CD4-positive, alpha-beta memory T cell (primary cell): ENCODE data around the gene ZNF335. TPM values are rescaled to one million over a fixed set of nuclear protein-coding genes. Genes with fewer than 3 reads are reported as not detected.

Source experiments
- CTCF ChIA-PET: fragments of 350-600 bp; sonication (Branson Sonifier 250); formaldehyde crosslinking; loops from one replicate; lab custom pipeline; 2021; ENCODE audit warnings: inconsistent platforms; ENCODE audit not compliant: partially characterized antibody; lab: Charles Lee
- POLR2A ChIA-PET: fragments of 350-600 bp; sonication (Branson Sonifier 250); formaldehyde crosslinking; loops from one replicate; lab custom pipeline; 2021; ENCODE audit not compliant: partially characterized antibody; lab: Charles Lee
- DNase-seq, 5 donors: peaks; one replicate each; pipeline versions ENCODE4 v3.0.0 to v3.0.0-alpha.2; 2020 to 2022; ENCODE audit warnings: mixed read lengths in 1 of 5
- H3K27ac ChIP-seq: one replicate; pipeline ENCODE4 v1.7.0; 2013; ENCODE audit warnings: low read depth, low read length
- H3K27me3 ChIP-seq: 2 replicates; pipeline ENCODE4 v1.7.0; 2013; ENCODE audit warnings: mild to moderate bottlenecking, low read length, moderate library complexity; ENCODE audit not compliant: insufficient read depth
- H3K36me3 ChIP-seq: 2 replicates; pipeline ENCODE4 v1.7.0; 2013; ENCODE audit warnings: mild to moderate bottlenecking, low read length, moderate library complexity; ENCODE audit not compliant: insufficient read depth
- H3K4me1 ChIP-seq: 2 replicates; pipeline ENCODE4 v1.7.0; 2013; ENCODE audit warnings: mild to moderate bottlenecking, low read length, moderate library complexity; ENCODE audit not compliant: insufficient read depth
- H3K4me3 ChIP-seq, 2 donors: one replicate each; pipeline ENCODE4 v1.7.0; 2013; ENCODE audit warnings: low read length in 2 of 2, mild to moderate bottlenecking in 1 of 2
- H3K9me3 ChIP-seq, 2 donors: one replicate each; pipeline ENCODE4 v1.7.0; 2013; ENCODE audit warnings: low read length in 2 of 2, control low read depth in 1 of 2; ENCODE audit not compliant: control insufficient read depth in 1 of 2
- H3K27ac Mint-ChIP-seq, 7 donors: one replicate each; pipeline ENCODE4 v1.8.0; 2020 to 2021; ENCODE audit warnings: mixed read lengths in 7 of 7, mild to moderate bottlenecking in 6 of 7, inconsistent platforms in 3 of 7, moderate library complexity in 3 of 7
- H3K27me3 Mint-ChIP-seq, 2 donors: one replicate each; pipeline ENCODE4 v1.8.0; 2020 to 2021; ENCODE audit warnings: mixed read lengths in 2 of 2
- H3K36me3 Mint-ChIP-seq, 2 donors: one replicate each; pipeline ENCODE4 v1.8.0; 2020 to 2021; ENCODE audit warnings: mixed read lengths in 2 of 2, inconsistent platforms in 1 of 2, mild to moderate bottlenecking in 1 of 2
- H3K4me1 Mint-ChIP-seq, 4 donors: one replicate each; pipeline ENCODE4 v1.8.0; 2020 to 2021; ENCODE audit warnings: mixed read lengths in 4 of 4, mild to moderate bottlenecking in 1 of 4
- H3K4me3 Mint-ChIP-seq, 8 donors: one replicate each; pipeline ENCODE4 v1.8.0; 2020 to 2021; ENCODE audit warnings: mixed read lengths in 8 of 8, mild to moderate bottlenecking in 7 of 8, moderate library complexity in 6 of 8, inconsistent platforms in 3 of 8
- H3K9me3 Mint-ChIP-seq, 8 donors: one replicate each; pipeline ENCODE4 v1.8.0; 2020 to 2021; ENCODE audit warnings: mixed read lengths in 8 of 8, mild to moderate bottlenecking in 5 of 8, inconsistent platforms in 3 of 8, moderate library complexity in 1 of 8
- intact Hi-C: fragments of 100-400 bp; cut with micrococcal nuclease; formaldehyde crosslinking; loops from one replicate; pipeline ENCODE4 v1.15.1; 2023
- polyA plus RNA-seq, 2 donors: library from polyadenylated mRNA; unstranded; fragments of 300-500 nt; fragmentation: Illumina TruSeq; gene quantifications; one replicate each; pipeline ENCODE4 v1.2.3, GENCODE V29; 2021
- total RNA-seq, 2 experiments: library from RNA; stranded (reverse); gene quantifications; one replicate each; pipeline ENCODE4 v1.2.3, GENCODE V29; 2021

ZNF335 gene, protein sequence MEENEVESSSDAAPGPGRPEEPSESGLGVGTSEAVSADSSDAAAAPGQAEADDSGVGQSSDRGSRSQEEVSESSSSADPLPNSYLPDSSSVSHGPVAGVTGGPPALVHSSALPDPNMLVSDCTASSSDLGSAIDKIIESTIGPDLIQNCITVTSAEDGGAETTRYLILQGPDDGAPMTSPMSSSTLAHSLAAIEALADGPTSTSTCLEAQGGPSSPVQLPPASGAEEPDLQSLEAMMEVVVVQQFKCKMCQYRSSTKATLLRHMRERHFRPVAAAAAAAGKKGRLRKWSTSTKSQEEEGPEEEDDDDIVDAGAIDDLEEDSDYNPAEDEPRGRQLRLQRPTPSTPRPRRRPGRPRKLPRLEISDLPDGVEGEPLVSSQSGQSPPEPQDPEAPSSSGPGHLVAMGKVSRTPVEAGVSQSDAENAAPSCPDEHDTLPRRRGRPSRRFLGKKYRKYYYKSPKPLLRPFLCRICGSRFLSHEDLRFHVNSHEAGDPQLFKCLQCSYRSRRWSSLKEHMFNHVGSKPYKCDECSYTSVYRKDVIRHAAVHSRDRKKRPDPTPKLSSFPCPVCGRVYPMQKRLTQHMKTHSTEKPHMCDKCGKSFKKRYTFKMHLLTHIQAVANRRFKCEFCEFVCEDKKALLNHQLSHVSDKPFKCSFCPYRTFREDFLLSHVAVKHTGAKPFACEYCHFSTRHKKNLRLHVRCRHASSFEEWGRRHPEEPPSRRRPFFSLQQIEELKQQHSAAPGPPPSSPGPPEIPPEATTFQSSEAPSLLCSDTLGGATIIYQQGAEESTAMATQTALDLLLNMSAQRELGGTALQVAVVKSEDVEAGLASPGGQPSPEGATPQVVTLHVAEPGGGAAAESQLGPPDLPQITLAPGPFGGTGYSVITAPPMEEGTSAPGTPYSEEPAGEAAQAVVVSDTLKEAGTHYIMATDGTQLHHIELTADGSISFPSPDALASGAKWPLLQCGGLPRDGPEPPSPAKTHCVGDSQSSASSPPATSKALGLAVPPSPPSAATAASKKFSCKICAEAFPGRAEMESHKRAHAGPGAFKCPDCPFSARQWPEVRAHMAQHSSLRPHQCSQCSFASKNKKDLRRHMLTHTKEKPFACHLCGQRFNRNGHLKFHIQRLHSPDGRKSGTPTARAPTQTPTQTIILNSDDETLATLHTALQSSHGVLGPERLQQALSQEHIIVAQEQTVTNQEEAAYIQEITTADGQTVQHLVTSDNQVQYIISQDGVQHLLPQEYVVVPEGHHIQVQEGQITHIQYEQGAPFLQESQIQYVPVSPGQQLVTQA (N-terminal part only)
- total RNA-seq (10 to 100 TPM; 62.5 to 63.2 TPM), polyA plus RNA-seq (10 to 100 TPM in 1 of 2 donors, 1 to 10 TPM in 1; 6.4 to 16.5 TPM)

DNA sequence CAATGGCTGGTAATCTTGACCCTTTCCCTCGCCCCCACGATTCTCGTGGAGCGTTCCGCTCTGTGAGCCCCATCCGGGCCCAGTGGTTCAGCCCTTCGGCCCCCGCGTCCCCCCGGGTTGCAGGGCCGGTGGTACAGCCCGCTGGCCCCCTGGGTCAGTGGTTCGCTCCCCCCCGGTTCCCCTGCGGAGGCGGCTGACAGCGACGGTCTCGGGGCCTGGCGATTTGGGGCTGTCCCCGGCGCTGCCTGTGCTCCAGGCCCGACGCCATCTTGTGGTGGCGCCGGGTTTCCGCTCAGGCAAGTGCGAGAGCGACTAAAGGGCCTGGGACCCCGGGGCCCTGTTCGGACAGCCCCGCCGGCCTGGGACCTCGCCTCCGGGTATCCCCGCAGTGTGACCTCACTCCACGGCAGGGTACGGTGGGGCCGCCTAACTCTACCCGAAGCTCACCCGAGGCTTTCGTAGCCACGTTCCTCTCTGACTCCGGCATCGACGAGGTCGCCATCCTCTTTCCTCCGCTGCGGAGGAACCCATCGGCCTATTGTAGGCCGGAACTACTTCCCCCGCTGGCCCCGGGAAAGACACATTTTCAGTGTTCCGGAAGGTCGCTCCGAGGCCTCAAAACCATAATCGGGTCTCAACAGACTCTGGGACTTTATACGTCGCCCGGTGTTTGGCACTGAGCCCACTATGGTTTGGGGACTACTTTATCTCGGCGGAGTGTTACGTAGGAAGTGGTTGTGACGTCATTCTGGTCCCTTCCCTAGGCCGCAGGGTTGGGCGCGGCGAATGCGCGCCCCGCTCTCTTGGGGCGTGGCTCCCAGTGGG lies at the start of gene ZNF335:
ZNF335 (minus strand) TSS at position 529 of the 825 bp plus-strand sequence. CDS start 793 bp downstream, outside the sequence.
- ChIA-PET POLR2A (interaction anchor here (0.6 to 8.4 kb wide), 27 partner anchors 10 to 608 kb away, joined by 3 to 245 read pairs (median 9); partner anchors contain the start of genes ACOT8, CTSA, DNTTIP1 and ELMO2), CTCF (interaction anchor here (1.1 to 4.8 kb wide), 12 partner anchors 9 to 173 kb away, joined by 3 to 91 read pairs (median 16); partner anchors contain the start of gene PCIF1)
- H3K4me3 ChIP-seq, result peak within 1 kb of the TSS; percentile 79 to 97
- Mint-ChIP-seq H3K4me1 (peaks cover 14 to 33% (median 22%) of the 10 kb centered on the region in 4 donors), H3K27me3 (peaks cover 2 to 8% of the 10 kb centered on the region in 2 donors), H3K9me3 (peaks cover 0 to 9% (median 1%) of the 10 kb centered on the region in 8 donors), H3K4me3 (peak within 1 kb of the TSS; percentile 91 to 99 (median 95)), H3K27ac (peak within 1 kb of the TSS; percentile 99 to 100 (median 100)), H3K36me3 (peaks cover 4 to 38% of the 10 kb centered on the region in 2 donors)
- no peaks in the 10 kb centered on the region for H3K9me3 ChIP-seq
- peaks cover 30% of the 10 kb centered on the region for H3K4me1 ChIP-seq
- H3K36me3 ChIP-seq, result peaks cover 27% of the 10 kb centered on the region
- peak; percentile 92 to 98 (median 96) for DNase-seq
- no peaks in the 10 kb centered on the region for H3K27me3 ChIP-seq
- intact Hi-C loops, result loop anchor here (1.0 to 10.0 kb wide), 10 partner anchors 38 to 1757 kb away; partner anchors contain the start of genes ACOT8, CTSA, DNTTIP1 and ELMO2
- H3K27ac ChIP-seq, result peak within 1 kb of the TSS; percentile 100

DNA sequence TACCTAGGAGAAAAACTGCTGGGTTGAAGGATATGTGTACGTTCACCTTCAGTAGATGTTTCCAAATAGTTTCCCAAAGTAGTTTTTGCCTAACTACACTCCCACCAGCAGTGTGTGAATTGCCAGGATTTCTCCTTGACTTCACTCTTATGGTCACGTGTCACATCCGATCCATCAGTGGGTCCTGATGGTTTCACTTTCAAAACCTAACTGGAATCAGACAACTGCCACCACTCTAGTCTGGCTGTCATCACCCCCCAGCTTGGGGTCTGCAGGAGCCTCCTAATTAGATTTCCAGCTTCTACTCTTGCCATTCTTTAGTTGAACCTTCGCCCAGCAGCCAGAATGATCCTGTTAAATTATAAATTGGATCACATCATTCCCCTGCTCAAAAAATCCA lies 48.6 kb upstream of the ZNF335 start:
- H3K4me1 ChIP-seq, result peaks cover 16% of the 10 kb centered on the region
- ChIA-PET CTCF (interaction anchor here (1.1 kb wide), 1 partner anchor 33 kb away, joined by 5 read pairs; no protein-coding TSS in a partner anchor), POLR2A (no interaction called here)
- peaks cover 19 to 49% of the 10 kb centered on the region in 2 donors for H3K27me3 Mint-ChIP-seq
- no peaks in the 10 kb centered on the region for H3K9me3 Mint-ChIP-seq
- H3K36me3 Mint-ChIP-seq, result no peaks in the 10 kb centered on the region
- H3K27me3 ChIP-seq, result peaks cover 19% of the 10 kb centered on the region
- DNase-seq, result no peak
- H3K4me1 Mint-ChIP-seq, result peaks cover 13 to 37% (median 15%) of the 10 kb centered on the region in 4 donors
- H3K9me3 ChIP-seq, result no peaks in the 10 kb centered on the region
- intact Hi-C loops, result loop anchor here (5.0 kb wide), 1 partner anchor 287 kb away; the partner anchor contains the start of gene CDH22
- H3K4me3 Mint-ChIP-seq, result peak overlapping the region in 4 of 8 donors; percentile 38 to 82 (median 58)
- no peaks in the 10 kb centered on the region for H3K36me3 ChIP-seq
- no peak overlapping the region for H3K4me3 ChIP-seq
- H3K27ac Mint-ChIP-seq, result peak overlapping the region in 1 of 7 donors; percentile 0
- no peak overlapping the region for H3K27ac ChIP-seq

DNA sequence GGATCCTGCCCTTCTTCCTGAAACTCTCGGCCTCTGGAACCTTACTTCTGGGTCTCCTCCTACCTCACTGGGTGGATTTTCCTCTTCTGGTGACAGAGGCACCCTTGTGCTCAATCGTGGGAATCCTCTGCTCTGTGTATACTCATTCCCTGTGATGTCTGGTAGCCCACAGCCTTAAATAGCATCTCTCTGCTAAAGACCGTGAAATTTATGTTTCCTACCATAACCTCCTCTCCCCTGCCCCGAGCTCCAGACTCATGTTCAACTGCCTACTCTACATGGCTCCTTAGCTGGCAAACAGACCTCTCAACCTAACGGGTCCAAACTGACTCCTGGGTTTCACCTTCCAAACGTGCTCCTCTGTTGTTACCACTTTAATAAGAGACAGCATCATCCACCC lies 46.6 kb upstream of the ZNF335 start:
- Mint-ChIP-seq H3K4me1 (peaks cover 18 to 50% (median 24%) of the 10 kb centered on the region in 4 donors), H3K27ac (no peak overlapping the region), H3K9me3 (no peaks in the 10 kb centered on the region), H3K4me3 (no peak overlapping the region), H3K27me3 (peaks cover 13 to 43% of the 10 kb centered on the region in 2 donors), H3K36me3 (no peaks in the 10 kb centered on the region)
- Histone ChIP-seq H3K4me1 (peaks cover 25% of the 10 kb centered on the region), H3K9me3 (no peaks in the 10 kb centered on the region), H3K36me3 (no peaks in the 10 kb centered on the region), H3K27me3 (peaks cover 11% of the 10 kb centered on the region), H3K27ac (no peak overlapping the region), H3K4me3 (no peak overlapping the region)
- ChIA-PET POLR2A (no interaction called here), CTCF (interaction anchor here (1.8 kb wide), 2 partner anchors 9 to 32 kb away, joined by 4 to 6 read pairs; no protein-coding TSS in a partner anchor)
- intact Hi-C loops, result no loop called here
- DNase-seq, result no peak

DNA sequence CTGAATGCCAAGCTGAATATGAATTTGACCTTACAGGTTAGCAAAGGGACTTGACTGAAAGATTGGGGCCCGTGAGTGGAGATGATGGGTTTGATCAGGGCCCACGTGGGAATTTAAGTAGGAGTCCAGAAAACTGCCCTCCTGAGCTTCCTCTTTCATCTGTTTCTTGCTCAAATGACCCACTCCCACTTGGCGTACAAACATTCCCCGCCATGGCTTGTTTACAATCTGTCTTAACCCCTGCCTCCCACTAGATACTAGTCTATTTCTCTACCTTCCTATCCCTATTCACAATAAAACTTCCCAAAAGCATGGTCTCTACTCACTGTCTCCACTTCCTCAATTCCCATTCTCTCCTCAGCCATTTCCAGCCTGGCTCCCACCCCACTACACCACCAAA lies 46.1 kb upstream of the ZNF335 start:
- no peaks in the 10 kb centered on the region for H3K36me3 ChIP-seq
- H3K4me1 ChIP-seq, result peaks cover 28% of the 10 kb centered on the region
- CTCF ChIA-PET, result interaction anchor here (1.8 kb wide), 2 partner anchors 9 to 32 kb away, joined by 4 to 6 read pairs; no protein-coding TSS in a partner anchor
- Mint-ChIP-seq H3K4me3 (peak overlapping the region in 1 of 8 donors; percentile 33), H3K4me1 (peaks cover 14 to 48% (median 22%) of the 10 kb centered on the region in 4 donors), H3K27ac (no peak overlapping the region), H3K9me3 (no peaks in the 10 kb centered on the region), H3K36me3 (no peaks in the 10 kb centered on the region), H3K27me3 (peaks cover 8 to 39% of the 10 kb centered on the region in 2 donors)
- peaks cover 11% of the 10 kb centered on the region for H3K27me3 ChIP-seq
- H3K27ac ChIP-seq, result no peak overlapping the region
- no peak overlapping the region for H3K4me3 ChIP-seq
- no peaks in the 10 kb centered on the region for H3K9me3 ChIP-seq
- intact Hi-C loops, result no loop called here
- POLR2A ChIA-PET, result no interaction called here
- no peak for DNase-seq

DNA sequence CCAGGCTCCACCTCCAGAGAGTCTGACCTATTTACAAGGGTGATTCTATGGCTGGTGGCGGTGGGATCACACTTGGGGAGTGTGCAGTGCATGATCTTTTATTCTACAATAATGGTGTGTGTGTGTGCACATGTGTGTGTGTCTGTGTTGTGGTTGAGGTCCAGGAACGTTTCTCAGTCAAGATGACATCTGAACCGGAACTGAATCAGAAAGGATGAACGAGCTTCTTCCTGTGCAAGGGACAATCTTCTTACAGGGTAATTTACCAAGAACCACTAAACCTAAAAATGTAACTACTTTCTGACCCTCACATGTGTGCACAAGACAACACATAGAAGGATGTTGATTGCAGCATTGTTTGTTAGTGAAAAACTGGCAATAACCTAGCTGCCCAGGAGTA lies 45.3 kb upstream of the ZNF335 start:
- ChIA-PET POLR2A (no interaction called here), CTCF (interaction anchor here (1.4 to 1.8 kb wide), 3 partner anchors 10 to 31 kb away, joined by 4 to 6 read pairs (median 4); no protein-coding TSS in a partner anchor)
- H3K27me3 Mint-ChIP-seq, result peaks cover 15 to 46% of the 10 kb centered on the region in 2 donors
- intact Hi-C loops, result no loop called here
- H3K27ac ChIP-seq, result no peak overlapping the region
- H3K4me3 ChIP-seq, result no peak overlapping the region
- no peak overlapping the region for H3K27ac Mint-ChIP-seq
- no peak overlapping the region for H3K4me3 Mint-ChIP-seq
- H3K36me3 Mint-ChIP-seq, result no peaks in the 10 kb centered on the region
- no peaks in the 10 kb centered on the region for H3K9me3 ChIP-seq
- DNase-seq, result no peak
- peaks cover 17 to 49% (median 24%) of the 10 kb centered on the region in 4 donors for H3K4me1 Mint-ChIP-seq
- no peaks in the 10 kb centered on the region for H3K36me3 ChIP-seq
- H3K27me3 ChIP-seq, result peaks cover 11% of the 10 kb centered on the region
- H3K9me3 Mint-ChIP-seq, result no peaks in the 10 kb centered on the region
- H3K4me1 ChIP-seq, result peaks cover 24% of the 10 kb centered on the region
